K562 (cell line): ENCODE measurements around the gene PIK3R1. TPM values are rescaled to one million over a fixed set of nuclear protein-coding genes. Genes with fewer than 3 reads are reported as not detected.

Source experiments
- BRD4 ChIP-seq: fragments of 200-600 bp; sonication (generic); IDR thresholded peaks from 2 replicates; pipeline ENCODE4 v1.6.1; 2017; ENCODE audit warnings: inconsistent platforms
- ETV5 ChIP-seq: sonication (generic); formaldehyde crosslinking; IDR thresholded peaks from 2 replicates; pipeline ENCODE4 v1.4.0; 2020; ENCODE audit warnings: low read depth, mild to moderate bottlenecking, missing genetic modification reagents
- GATA2 ChIP-seq: sonication (generic); formaldehyde crosslinking; IDR thresholded peaks from 2 replicates; pipeline ENCODE4 v1.4.0; 2020; ENCODE audit warnings: mild to moderate bottlenecking, missing genetic modification reagents
- GTF3C2 ChIP-seq: IDR thresholded peaks from 3 replicates; pipeline ENCODE4 v1.6.1; 2011; ENCODE audit warnings: borderline replicate concordance, mild to moderate bottlenecking, moderate library complexity; ENCODE audit not compliant: insufficient read length; ENCODE audit errors: extremely low read depth
- HNRNPH1 ChIP-seq: fragments of 200-400 bp; formaldehyde crosslinking; optimal IDR thresholded peaks from 2 replicates; pipeline ENCODE3; 2017; ENCODE audit warnings: low read depth, mild to moderate bottlenecking, low read length, moderate library complexity
- KDM5B ChIP-seq: fragments of 200-600 bp; sonication (generic); IDR thresholded peaks from 2 replicates; pipeline ENCODE4 v1.6.1; 2012; ENCODE audit warnings: low read depth, mild to moderate bottlenecking, moderate library complexity, low read length, control low read depth, inconsistent platforms; ENCODE audit not compliant: insufficient replicate concordance
- LCOR ChIP-seq: sonication (generic); formaldehyde crosslinking; IDR thresholded peaks from 2 replicates; pipeline ENCODE4 v1.8.0; 2022; ENCODE audit warnings: mild to moderate bottlenecking, missing genetic modification reagents
- MYC ChIP-seq, 2 experiments: fragments of 250-450 bp in 1 of 2; sonication (Bioruptor Pico) in 1 of 2; IDR thresholded peaks; 2 replicates each; pipeline versions ENCODE4 v1.5.1 to v1.6.1; 2012 to 2021; ENCODE audit warnings: low read depth in 2 of 2, borderline replicate concordance in 1 of 2, improper control_type of control experiment in 1 of 2, low read length in 1 of 2, mild to moderate bottlenecking in 1 of 2, moderate library complexity in 1 of 2
- NFIC ChIP-seq: fragments of 450-650 bp; IDR thresholded peaks from 2 replicates; pipeline ENCODE4 v1.6.1; 2017; ENCODE audit warnings: mild to moderate bottlenecking, inconsistent platforms
- NR2C2 ChIP-seq, 2 experiments: fragments of 200-800 bp in 1 of 2; sonication (Bioruptor generic) in 1 of 2; sonication (generic) in 1 of 2; formaldehyde crosslinking in 1 of 2; IDR thresholded peaks; 2 replicates each; pipeline versions ENCODE4 v1.6.1 to v1.8.0; 2016 to 2022; ENCODE audit warnings: mild to moderate bottlenecking in 1 of 2, missing compliant biosample characterization in 1 of 2, missing genetic modification characterization in 1 of 2, missing genetic modification reagents in 1 of 2
- SETDB1 ChIP-seq: IDR thresholded peaks from one replicate; pipeline ENCODE4 v1.6.1; 2012; ENCODE audit warnings: low read length, control low read depth, inconsistent platforms
- SMARCA4 ChIP-seq: fragments of 450-650 bp; IDR thresholded peaks from 2 replicates; pipeline ENCODE4 v1.6.1; 2016
- TSC22D4 ChIP-seq: fragments of 450-650 bp; IDR thresholded peaks from 2 replicates; pipeline ENCODE4 v1.6.1; 2016; ENCODE audit warnings: missing genetic modification characterization, missing biosample characterization, control low read depth
- ZEB2 ChIP-seq: fragments of 450-650 bp; IDR thresholded peaks from 2 replicates; pipeline ENCODE4 v1.6.1; 2016
- ZNF24 ChIP-seq: fragments of 450-650 bp; IDR thresholded peaks from 2 replicates; pipeline ENCODE4 v1.6.1; 2016
- ZNF444 ChIP-seq: fragments of 250-450 bp; sonication (Bioruptor Pico); IDR thresholded peaks from 2 replicates; pipeline ENCODE4 v1.4.0; 2020; ENCODE audit warnings: mild to moderate bottlenecking, moderate library complexity
- ZNF507 ChIP-seq: conservative IDR thresholded peaks from 2 replicates; pipeline ENCODE4 v1.6.1; 2017; ENCODE audit warnings: missing genetic modification characterization, missing compliant biosample characterization
- ZNF518B ChIP-seq: fragments of 250-450 bp; sonication (Bioruptor Pico); IDR thresholded peaks from 2 replicates; pipeline ENCODE4 v1.5.0; 2021; ENCODE audit warnings: mild to moderate bottlenecking, moderate library complexity
- ZNF695 ChIP-seq: fragments of 450-650 bp; formaldehyde crosslinking; IDR thresholded peaks from 2 replicates; pipeline ENCODE4 v1.4.0; 2020; ENCODE audit warnings: mild to moderate bottlenecking, moderate library complexity
- ZNF696 ChIP-seq: fragments of 250-450 bp; sonication (Bioruptor Pico); conservative IDR thresholded peaks from 2 replicates; pipeline ENCODE4 v1.4.0; 2020; ENCODE audit warnings: mild to moderate bottlenecking, moderate library complexity
- ZSCAN32 ChIP-seq: fragments of 450-650 bp; formaldehyde crosslinking; IDR thresholded peaks from 2 replicates; pipeline ENCODE4 v1.4.0; 2020; ENCODE audit warnings: mild to moderate bottlenecking, moderate library complexity
- polyA plus RNA-seq, 8 experiments: library from polyadenylated mRNA; depleted of rRNA in 4 of 8; stranded (reverse) in 5 of 8; unstranded in 3 of 8; fragments of >200 nt; fragmentation: Nextera tagmentation in 2 of 8; fragmentation: Illumina TruSeq in 1 of 8; extraction: Ambion mirVana in 2 of 8; extraction: Trizol in 1 of 8; gene quantifications; 2 replicates each; pipeline versions ENCODE4 v1.2.1 to v1.2.3, GENCODE V29; 2011 to 2014; ENCODE audit warnings: inconsistent platforms in 1 of 8, missing spikeins in 1 of 8
- total RNA-seq, 7 experiments: library from RNA; depleted of rRNA in 6 of 7; stranded (reverse); fragments of >200 nt in 6 of 7; fragmentation: Illumina TruSeq in 2 of 7; extraction: Trizol in 2 of 7; gene quantifications; 2 replicates each; pipeline versions ENCODE4 v1.2.1 to v1.2.3, GENCODE V29; 2011 to 2021; ENCODE audit warnings: low replicate concordance in 1 of 7

PIK3R1 gene
- total and polyA plus RNA-seq, 9 of the 15 experiments (the other 6 are each of a cell fraction or from before 2014, with no cell fraction given): 1.1 to 9.7 (median 4.8) TPM

- TF ChIP-seq NFIC (peak; percentile 94), ZEB2 (peak; percentile 31), ETV5 (no peak), LCOR (no peak), GATA2 (CRISPR knock-in tag) (peak; percentile 77), SMARCA4 (peak; percentile 80), HNRNPH1 (no peak), BRD4 (no peak), SETDB1 (no peak), TSC22D4 (tag) (no peak), ZNF24 (0 out of 2 replicates have a peak, but pooled peaks have one; percentile 12), GTF3C2 (no peak), ZNF507 (tag) (no peak), ZNF696 (CRISPR knock-in tag) (no peak), NR2C2 (CRISPR knock-in tag; IDR thresholded peaks at IDR 0.05) (no peak), NR2C2 (tag; IDR thresholded peaks at IDR 0.05) (0 out of 2 replicates have a peak, but pooled peaks have one; percentile 27), ZNF518B (CRISPR knock-in tag) (no peak), ZSCAN32 (CRISPR knock-in tag) (no peak), MYC (IDR thresholded peaks at IDR 0.05; ENCODE audit: low read depth, low read length) (peak; percentile 63), MYC (CRISPR knock-in tag; IDR thresholded peaks at IDR 0.05; ENCODE audit: borderline replicate concordance, low read depth) (no peak), KDM5B (peak; percentile 28), ZNF444 (CRISPR knock-in tag) (no peak), ZNF695 (CRISPR knock-in tag) (no peak)
These were observed 88.3 kb downstream of the PIK3R1 start (continued) for GRCh38 chr5:68303754-68304420.
